GM19468 (cell line): Measurements from ENCODE around the gene KCTD16.

Experiments used
- ATAC-seq: cut with Tn5 transposase; IDR thresholded peaks from one replicate; pipeline ENCODE4 v1.9.1; 2021; ENCODE audit warnings: mild to moderate bottlenecking, moderate library complexity, moderate number of reproducible peaks; ENCODE audit not compliant: unreplicated experiment; ENCODE audit errors: extremely low read depth

Gene KCTD16

GRCh38 chr5:144429905-144430304 lies 259.2 kb downstream of the KCTD16 start:
- no peak for ATAC-seq

- ATAC-seq, result no peak
Measured at GRCh38 chr5:144433140-144433822, 262.6 kb downstream of the KCTD16 start.

DNA sequence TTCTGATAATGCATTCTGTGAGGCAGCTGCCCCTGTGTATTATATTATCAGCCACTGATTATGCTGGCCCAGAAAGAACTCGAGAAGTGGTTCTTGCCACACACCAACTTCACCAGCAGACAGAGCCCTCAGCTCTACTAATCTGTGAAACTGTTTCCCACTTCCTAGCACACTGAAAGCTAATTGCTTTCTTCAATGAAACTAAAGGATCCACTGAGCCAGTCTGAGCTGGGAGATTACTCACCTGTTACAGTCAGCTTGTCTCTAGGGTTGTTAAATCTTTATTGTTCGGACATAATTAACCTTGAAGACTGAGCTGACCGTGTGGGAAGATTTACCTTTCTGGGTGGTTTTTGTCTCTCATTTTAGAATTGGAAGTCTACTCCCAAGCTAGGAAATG lies 263.2 kb downstream of the KCTD16 start:
- ATAC-seq, result no peak

DNA sequence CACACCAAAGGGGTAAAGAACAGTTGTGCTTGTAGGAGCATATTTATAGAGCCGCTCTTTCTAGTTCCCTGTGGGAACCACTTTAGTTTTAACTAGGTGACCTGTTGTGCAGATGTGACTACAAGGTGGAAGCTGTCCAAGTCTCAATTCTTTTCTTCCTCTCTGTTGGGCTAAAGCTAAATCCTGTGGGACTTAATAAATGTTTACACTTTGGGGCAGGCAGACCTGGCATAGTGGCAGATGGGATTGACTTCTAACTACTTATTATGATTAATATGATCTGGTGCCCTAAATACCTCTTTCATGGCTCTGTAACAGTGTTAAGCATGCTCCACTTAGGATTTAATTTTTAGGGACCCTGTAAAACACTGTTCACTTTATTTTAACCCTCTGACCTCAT lies 265.3 kb downstream of the KCTD16 start:
- no peak for ATAC-seq

DNA sequence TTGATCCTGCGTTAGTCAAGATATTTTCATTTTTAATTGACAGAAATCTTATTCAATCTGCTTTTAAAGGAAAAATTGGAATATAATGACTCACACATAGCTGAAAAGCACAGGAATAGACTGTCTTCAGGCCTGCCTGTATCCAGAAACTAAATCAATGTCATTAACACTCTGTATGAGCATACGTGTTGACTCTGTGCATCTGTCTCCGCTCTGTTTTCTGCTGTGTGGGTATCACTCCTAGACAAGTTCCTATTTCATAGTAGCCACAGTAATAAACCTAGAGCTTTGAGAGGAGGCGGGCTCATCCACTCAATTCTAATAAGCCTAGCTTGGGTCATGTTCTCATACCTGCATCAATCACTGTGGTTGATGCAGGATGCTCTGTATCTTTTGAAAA lies 267.6 kb downstream of the KCTD16 start:
- no peak for ATAC-seq

DNA sequence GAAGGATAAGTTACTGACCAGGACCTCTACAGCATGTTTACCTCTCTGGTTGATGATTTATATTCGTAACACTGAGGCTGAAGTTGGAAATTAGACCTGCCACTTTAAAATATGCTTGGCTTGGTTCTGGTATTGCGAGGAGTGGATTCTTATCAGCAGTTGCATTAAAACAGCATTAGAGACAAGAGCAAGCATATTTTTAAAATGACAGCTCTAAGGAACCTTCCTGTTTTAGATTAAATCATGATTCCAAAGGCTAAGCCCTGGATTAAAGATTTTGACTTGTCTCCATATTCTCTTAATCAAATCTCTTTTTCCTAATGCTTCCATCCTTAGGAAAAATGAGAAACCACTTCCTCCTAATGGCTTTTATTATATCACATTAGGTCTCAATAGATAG lies 277.8 kb downstream of the KCTD16 start:
- no peak for ATAC-seq

GRCh38 chr5:144451187-144451973 lies 280.7 kb downstream of the KCTD16 start:
- ATAC-seq, result no peak

DNA sequence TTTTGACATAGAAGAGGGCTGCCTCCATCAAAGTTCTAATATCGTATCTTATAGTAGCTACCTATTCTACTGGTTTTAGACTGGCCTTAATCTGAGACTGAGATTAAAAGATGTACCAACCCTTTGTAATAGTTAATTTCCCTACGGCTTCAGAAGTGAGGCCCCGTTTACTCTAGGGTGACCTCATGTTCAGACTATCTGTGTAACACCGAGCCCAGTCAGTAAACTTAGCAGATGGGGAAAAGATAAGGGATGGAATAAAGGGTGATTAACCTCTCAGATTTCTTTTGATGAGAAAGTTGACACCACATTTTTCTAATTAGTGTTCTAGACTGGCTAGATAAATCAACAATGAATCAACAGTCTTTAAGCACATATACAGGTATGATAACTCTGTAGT lies 283.1 kb downstream of the KCTD16 start:
- no peak for ATAC-seq

DNA sequence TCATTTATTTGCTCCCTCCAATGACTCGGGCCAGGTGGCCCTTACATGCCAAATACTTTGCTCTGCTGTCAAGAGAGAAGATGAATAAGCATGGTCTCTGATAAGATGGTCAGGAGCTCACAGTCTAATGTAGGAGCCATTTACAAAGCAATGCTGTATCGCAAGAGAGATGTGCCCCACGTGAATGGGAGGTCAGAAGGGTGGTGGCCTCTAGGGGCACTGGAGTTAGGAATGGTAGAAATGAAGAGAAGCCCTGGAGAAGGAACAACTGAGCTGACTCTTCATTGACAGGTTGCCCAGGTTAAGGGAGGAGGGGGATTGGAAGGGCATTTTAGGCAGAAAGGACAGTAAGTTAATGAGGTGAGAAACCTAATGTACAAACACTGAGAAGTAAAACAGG lies 286.5 kb downstream of the KCTD16 start:
- ATAC-seq, result no peak

- no peak for ATAC-seq
Measured at GRCh38 chr5:144458216-144458615, 287.5 kb downstream of the KCTD16 start.

DNA sequence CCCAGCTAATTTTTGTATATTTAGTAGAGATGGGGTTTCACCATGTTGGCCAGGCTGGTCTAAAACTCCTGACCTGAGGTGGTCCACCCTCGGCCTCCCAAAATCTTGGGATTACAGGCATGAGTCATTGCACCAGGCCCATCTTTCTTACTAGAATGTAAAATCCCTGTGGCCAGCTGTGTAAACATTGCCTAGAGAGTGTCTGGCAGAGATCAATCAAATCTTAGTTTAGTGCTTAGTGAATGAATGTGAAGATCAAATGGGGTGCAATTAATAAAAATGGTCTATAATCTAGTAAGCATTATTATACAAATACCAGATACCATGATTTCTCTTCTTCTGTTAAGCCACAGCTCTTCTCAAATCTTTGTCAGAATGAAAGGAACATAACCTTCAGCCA lies 289.9 kb downstream of the KCTD16 start:
- ATAC-seq, result no peak

GRCh38 chr5:144462577-144462976 lies 291.9 kb downstream of the KCTD16 start:
- no peak for ATAC-seq

DNA sequence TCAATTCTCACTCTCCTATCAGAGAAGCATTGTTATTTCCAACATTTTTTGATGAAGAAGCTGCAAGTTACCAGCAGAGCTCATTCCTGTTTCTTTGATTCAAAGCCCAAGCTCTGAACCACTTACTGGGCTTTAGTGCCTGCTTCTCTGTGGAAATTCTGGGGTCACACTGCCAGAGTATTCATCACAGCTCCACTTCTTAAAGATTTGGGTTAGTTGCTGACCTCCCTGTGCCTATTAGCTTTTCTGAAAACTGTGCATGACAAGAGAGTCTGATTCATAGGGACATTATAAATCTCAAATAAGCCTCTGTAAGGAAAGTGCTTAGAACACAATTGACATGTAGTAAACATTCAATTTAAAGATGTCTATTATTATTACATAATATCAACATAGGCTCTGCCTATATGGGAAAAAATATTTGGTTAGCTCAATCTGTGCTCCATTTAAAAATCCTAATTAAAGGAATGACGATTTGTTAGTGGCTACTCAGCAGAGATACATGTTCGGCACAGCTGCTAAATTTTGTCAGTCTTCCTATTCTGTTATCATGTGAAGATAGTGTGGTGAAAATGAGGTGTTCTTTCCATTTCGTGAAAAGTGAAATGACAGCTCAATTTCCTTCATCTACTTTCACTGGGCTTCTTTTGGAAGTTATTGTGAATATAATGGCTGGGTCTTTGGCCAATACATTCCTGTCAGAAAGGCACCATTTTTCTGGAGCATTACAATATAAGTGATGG lies 293.0 kb downstream of the KCTD16 start:
- ATAC-seq, result no peak

- no peak for ATAC-seq
Measured at GRCh38 chr5:144464306-144464705, 293.6 kb downstream of the KCTD16 start.

DNA sequence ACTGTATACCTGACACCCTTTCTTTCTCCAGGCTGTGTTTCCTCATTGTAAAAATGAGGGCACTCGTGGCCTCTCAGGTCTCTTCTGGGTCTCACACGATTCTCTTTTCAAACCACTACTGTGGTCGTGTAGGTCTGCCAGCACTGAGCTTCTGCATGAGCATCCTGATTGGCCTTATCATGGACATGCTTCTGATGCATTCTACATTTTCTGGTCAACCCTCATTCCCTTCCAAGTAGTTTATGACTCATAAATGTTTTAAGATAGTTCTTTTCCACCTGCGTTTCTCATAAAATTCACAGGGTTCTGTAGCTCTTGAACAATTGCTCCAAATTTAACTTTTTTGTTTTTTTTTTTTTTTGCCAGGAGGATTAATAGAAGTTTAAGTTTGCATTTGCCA lies 294.8 kb downstream of the KCTD16 start:
- ATAC-seq, result no peak

DNA sequence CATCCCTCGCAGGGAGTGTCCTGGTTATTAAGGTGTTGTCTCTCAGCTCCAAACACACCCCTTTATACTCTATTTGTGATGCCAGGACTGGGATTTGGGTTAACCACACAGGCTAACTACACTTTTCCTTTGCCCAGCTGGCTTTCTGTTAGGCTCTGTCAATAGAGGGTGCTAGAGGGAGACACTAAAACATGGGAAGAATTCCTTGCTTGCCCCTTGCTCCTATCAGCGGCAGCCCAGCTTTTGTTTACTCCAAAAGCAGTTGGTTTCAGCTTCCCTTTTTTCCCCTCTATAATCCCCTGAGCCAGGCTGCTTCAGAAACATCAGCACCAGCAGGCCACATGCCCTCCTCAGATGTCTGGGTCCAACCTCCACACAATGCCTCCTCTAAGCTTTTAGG lies 297.1 kb downstream of the KCTD16 start:
- no peak for ATAC-seq

DNA sequence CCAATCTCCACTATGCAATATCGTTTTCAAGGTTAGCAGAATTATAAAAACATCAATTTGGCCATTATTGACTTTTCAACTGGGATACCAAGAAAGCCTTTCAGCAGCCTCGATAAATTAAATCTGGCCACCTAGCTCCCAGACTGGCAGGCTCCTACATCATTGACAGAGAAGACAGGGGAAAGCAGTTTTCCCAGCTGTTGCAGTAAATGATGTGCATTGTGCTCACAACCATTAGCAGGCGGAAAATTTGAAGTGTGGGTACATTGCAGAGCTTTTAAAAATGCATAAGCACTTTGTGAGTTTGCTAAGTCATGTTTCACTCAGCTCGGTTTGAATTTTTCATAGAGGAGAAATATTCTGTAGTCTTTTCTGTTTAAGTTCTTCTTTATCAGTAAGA lies 297.9 kb downstream of the KCTD16 start:
- no peak for ATAC-seq

- ATAC-seq, result no peak
Measured at GRCh38 chr5:144469106-144469505, 298.4 kb downstream of the KCTD16 start.

- ATAC-seq, result no peak
Measured at GRCh38 chr5:144472221-144472620, 301.5 kb downstream of the KCTD16 start.

GRCh38 chr5:144473650-144474049 lies 303.0 kb downstream of the KCTD16 start:
- ATAC-seq, result no peak

GRCh38 chr5:144478565-144478964 lies 307.9 kb downstream of the KCTD16 start:
- no peak for ATAC-seq
